K562 (cell line): ENCODE measurements around the gene KLHL22. TPM values are rescaled to one million over a fixed set of nuclear protein-coding genes. Genes with fewer than 3 reads are reported as not detected.
A peak's percentile ranks its signal among the peaks of the same experiment; 100 is the strongest.

ENCODE experiments used
- ATF1 ChIP-seq, 2 experiments: fragments of 450-650 bp in 1 of 2; IDR thresholded peaks; 2 replicates each; pipeline ENCODE4 v1.6.1; 2016; ENCODE audit warnings: missing compliant biosample characterization in 1 of 2, missing genetic modification characterization in 1 of 2
- BRD4 ChIP-seq: fragments of 200-600 bp; sonication (generic); IDR thresholded peaks from 2 replicates; pipeline ENCODE4 v1.6.1; 2017; ENCODE audit warnings: inconsistent platforms
- CCNT2 ChIP-seq: IDR thresholded peaks from 2 replicates; pipeline ENCODE4 v1.6.1; 2011; ENCODE audit warnings: borderline replicate concordance, low read depth, mild to moderate bottlenecking, moderate library complexity, mixed read lengths, low read length; ENCODE audit not compliant: insufficient read length; ENCODE audit errors: extremely low read depth
- CHD1 ChIP-seq: fragments of 200-600 bp; sonication (generic); IDR thresholded peaks from one replicate; pipeline ENCODE4 v1.6.1; 2012; ENCODE audit warnings: mild to moderate bottlenecking, moderate library complexity, low read length, inconsistent platforms
- ELF2 ChIP-seq: fragments of 250-450 bp; sonication (Bioruptor Pico); IDR thresholded peaks from 2 replicates; pipeline ENCODE4 v1.5.0; 2021; ENCODE audit warnings: mild to moderate bottlenecking
- ETV1 ChIP-seq: fragments of 450-650 bp; conservative IDR thresholded peaks from 2 replicates; pipeline ENCODE4 v1.6.1; 2016; ENCODE audit warnings: missing genetic modification characterization, control low read depth, low read depth, missing compliant biosample characterization
- EWSR1 ChIP-seq: fragments of 450-650 bp; IDR thresholded peaks from 2 replicates; pipeline ENCODE4 v1.6.1; 2018; ENCODE audit warnings: borderline replicate concordance, mild to moderate bottlenecking, low read depth, moderate library complexity; ENCODE audit not compliant: partially characterized antibody
- GABPB2 ChIP-seq: fragments of 250-450 bp; sonication (Bioruptor Pico); conservative IDR thresholded peaks from 2 replicates; pipeline ENCODE4 v1.5.1; 2021; ENCODE audit warnings: mild to moderate bottlenecking
- HSF4 ChIP-seq: fragments of 250-450 bp; sonication (Bioruptor Pico); IDR thresholded peaks from 2 replicates; pipeline ENCODE4 v2.1.2; 2022; ENCODE audit warnings: mild to moderate bottlenecking, moderate library complexity, borderline replicate concordance
- IFI16 ChIP-seq: fragments of 250-450 bp; sonication (Bioruptor Pico); IDR thresholded peaks from 2 replicates; pipeline ENCODE4 v2.1.2; 2022; ENCODE audit warnings: mild to moderate bottlenecking, inconsistent platforms
- KDM5B ChIP-seq: fragments of 200-600 bp; sonication (generic); IDR thresholded peaks from 2 replicates; pipeline ENCODE4 v1.6.1; 2012; ENCODE audit warnings: low read depth, mild to moderate bottlenecking, moderate library complexity, low read length, control low read depth, inconsistent platforms; ENCODE audit not compliant: insufficient replicate concordance
- LEF1 ChIP-seq: fragments of 450-650 bp; IDR thresholded peaks from 2 replicates; pipeline ENCODE4 v1.6.1; 2016; ENCODE audit warnings: mild to moderate bottlenecking
- MCM7 ChIP-seq, 2 experiments: fragments of 450-650 bp; IDR thresholded peaks; 2 replicates each; pipeline ENCODE4 v1.6.1; 2016 to 2018
- MLLT1 ChIP-seq, 2 experiments: fragments of 450-650 bp; IDR thresholded peaks; 2 replicates each; pipeline ENCODE4 v1.6.1; 2016
- PHB2 ChIP-seq: fragments of 450-650 bp; IDR thresholded peaks from 2 replicates; pipeline ENCODE4 v1.6.1; 2017; ENCODE audit warnings: low read depth
- POU5F1 ChIP-seq: fragments of 150-350 bp; IDR thresholded peaks from 2 replicates; pipeline ENCODE4 v1.6.1; 2014; ENCODE audit warnings: borderline replicate concordance, low read length, low read depth, mild to moderate bottlenecking; ENCODE audit not compliant: partially characterized antibody
- RBFOX2 ChIP-seq: fragments of 200-400 bp; formaldehyde crosslinking; IDR thresholded peaks from 2 replicates; pipeline ENCODE4 v1.6.1; 2017; ENCODE audit warnings: low read depth, mild to moderate bottlenecking, low read length, moderate library complexity
- SMAD4 ChIP-seq: fragments of 250-450 bp; sonication (Bioruptor Pico); conservative IDR thresholded peaks from 2 replicates; pipeline ENCODE4 v1.8.0; 2021; ENCODE audit warnings: inconsistent platforms, mild to moderate bottlenecking, moderate library complexity
- SNAPC5 ChIP-seq: fragments of 250-450 bp; sonication (Bioruptor Pico); IDR thresholded peaks from 2 replicates; pipeline ENCODE4 v1.8.0; 2021; ENCODE audit warnings: moderate library complexity, mild to moderate bottlenecking, inconsistent platforms
- SREBF2 ChIP-seq: sonication (generic); formaldehyde crosslinking; IDR thresholded peaks from 2 replicates; pipeline ENCODE4 v1.4.0; 2020; ENCODE audit warnings: mild to moderate bottlenecking, missing genetic modification reagents
- ZNF143 ChIP-seq: sonication (generic); formaldehyde crosslinking; IDR thresholded peaks from 2 replicates; pipeline ENCODE4 v1.9.0; 2022; ENCODE audit warnings: mild to moderate bottlenecking, missing genetic modification reagents
- ZNF174 ChIP-seq: fragments of 250-450 bp; sonication (Bioruptor Pico); IDR thresholded peaks from 2 replicates; pipeline ENCODE4 v1.4.0; 2020; ENCODE audit warnings: mild to moderate bottlenecking
- polyA plus RNA-seq, 8 experiments: library from polyadenylated mRNA; depleted of rRNA in 4 of 8; stranded (reverse) in 5 of 8; unstranded in 3 of 8; fragments of >200 nt; fragmentation: Nextera tagmentation in 2 of 8; fragmentation: Illumina TruSeq in 1 of 8; extraction: Ambion mirVana in 2 of 8; extraction: Trizol in 1 of 8; gene quantifications; 2 replicates each; pipeline versions ENCODE4 v1.2.1 to v1.2.3, GENCODE V29; 2011 to 2014; ENCODE audit warnings: inconsistent platforms in 1 of 8, missing spikeins in 1 of 8
- total RNA-seq, 7 experiments: library from RNA; depleted of rRNA in 6 of 7; stranded (reverse); fragments of >200 nt in 6 of 7; fragmentation: Illumina TruSeq in 2 of 7; extraction: Trizol in 2 of 7; gene quantifications; 2 replicates each; pipeline versions ENCODE4 v1.2.1 to v1.2.3, GENCODE V29; 2011 to 2021; ENCODE audit warnings: low replicate concordance in 1 of 7
- TF ChIP-seq, protein P1 (sequence below): fragments of 450-650 bp; IDR thresholded peaks from 2 replicates; pipeline ENCODE4 v1.6.1; 2016; ENCODE audit warnings: low read depth, mild to moderate bottlenecking, moderate library complexity
- TF ChIP-seq, protein P2 (sequence below), 2 experiments: fragments of 450-650 bp in 1 of 2; sonication (generic) in 1 of 2; formaldehyde crosslinking; conservative IDR thresholded peaks; 2 replicates each; pipeline versions ENCODE4 v1.4.0 to v1.8.1; 2020 to 2022; ENCODE audit warnings: mild to moderate bottlenecking in 1 of 2, missing genetic modification reagents in 1 of 2
- TF ChIP-seq, protein P3 (sequence below): fragments of 250-450 bp; sonication (Bioruptor Pico); IDR thresholded peaks from 2 replicates; pipeline ENCODE4 v1.6.1; 2021; ENCODE audit warnings: mild to moderate bottlenecking

The KLHL22 gene
- total and polyA plus RNA-seq, 9 of the 15 experiments (the other 6 are each of a cell fraction or from before 2014, with no cell fraction given): 1.3 to 25.6 (median 15.2) TPM

DNA sequence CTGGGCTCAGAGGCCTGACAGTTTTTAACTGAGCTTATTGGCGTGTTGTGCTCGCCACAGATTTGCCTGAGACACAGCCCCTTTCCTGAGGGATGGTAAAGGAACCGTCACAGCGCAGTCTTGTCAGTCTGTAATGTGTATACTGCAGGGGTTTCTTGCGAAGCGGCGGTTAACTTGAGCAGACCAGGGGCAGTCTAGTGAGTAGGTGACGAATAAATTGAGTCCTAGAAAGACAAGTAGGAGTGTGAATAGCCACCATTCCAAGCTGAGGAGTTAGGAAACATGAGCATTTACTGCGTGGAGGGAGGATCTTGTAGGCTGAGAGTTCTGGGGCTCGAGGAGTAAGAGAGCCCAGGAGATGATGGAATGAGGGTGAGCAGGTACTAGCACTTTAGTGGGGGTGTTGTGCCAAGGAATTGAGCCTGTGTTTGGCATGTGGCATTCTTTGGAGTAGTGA, 13.2 kb upstream of the KLHL22 start (continued):
- no peak for TF ChIP-seq MCM7 (IDR thresholded peaks at IDR 0.05)
- TF ChIP-seq SNAPC5: no peak
- TF ChIP-seq, protein P1, sequence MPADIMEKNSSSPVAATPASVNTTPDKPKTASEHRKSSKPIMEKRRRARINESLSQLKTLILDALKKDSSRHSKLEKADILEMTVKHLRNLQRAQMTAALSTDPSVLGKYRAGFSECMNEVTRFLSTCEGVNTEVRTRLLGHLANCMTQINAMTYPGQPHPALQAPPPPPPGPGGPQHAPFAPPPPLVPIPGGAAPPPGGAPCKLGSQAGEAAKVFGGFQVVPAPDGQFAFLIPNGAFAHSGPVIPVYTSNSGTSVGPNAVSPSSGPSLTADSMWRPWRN: no peak
- no peak for TF ChIP-seq SMAD4
- TF ChIP-seq LEF1: no peak
- no peak for TF ChIP-seq POU5F1
- 0 out of 2 replicates have a peak, but pooled peaks have one; percentile 4 for TF ChIP-seq BRD4
- no peak for TF ChIP-seq ZNF143
- TF ChIP-seq ELF2 (CRISPR knock-in tag): no peak
- TF ChIP-seq ATF1 (CRISPR knock-in tag; IDR thresholded peaks at IDR 0.05): no peak
- TF ChIP-seq ATF1 (tag; IDR thresholded peaks at IDR 0.05): no peak
- TF ChIP-seq, protein P2, sequence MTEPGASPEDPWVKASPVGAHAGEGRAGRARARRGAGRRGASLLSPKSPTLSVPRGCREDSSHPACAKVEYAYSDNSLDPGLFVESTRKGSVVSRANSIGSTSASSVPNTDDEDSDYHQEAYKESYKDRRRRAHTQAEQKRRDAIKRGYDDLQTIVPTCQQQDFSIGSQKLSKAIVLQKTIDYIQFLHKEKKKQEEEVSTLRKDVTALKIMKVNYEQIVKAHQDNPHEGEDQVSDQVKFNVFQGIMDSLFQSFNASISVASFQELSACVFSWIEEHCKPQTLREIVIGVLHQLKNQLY (CRISPR knock-in tag; conservative IDR thresholded peaks at IDR 0.05): 0 out of 4 replicates have a peak, but pooled peaks of 1 of the 2 experiments have one; percentile 60
- TF ChIP-seq KDM5B: peak; percentile 71
- no peak for TF ChIP-seq SREBF2
- TF ChIP-seq ETV1 (tag): no peak
- TF ChIP-seq CHD1: peak; percentile 87
- no peak for TF ChIP-seq CCNT2
- no peak for TF ChIP-seq HSF4 (CRISPR knock-in tag)
- no peak for TF ChIP-seq EWSR1
- TF ChIP-seq ZNF174 (CRISPR knock-in tag): no peak
- no peak for TF ChIP-seq MLLT1 (IDR thresholded peaks at IDR 0.05)
- TF ChIP-seq IFI16 (CRISPR knock-in tag): no peak
- TF ChIP-seq PHB2: no peak
- TF ChIP-seq, protein P3, sequence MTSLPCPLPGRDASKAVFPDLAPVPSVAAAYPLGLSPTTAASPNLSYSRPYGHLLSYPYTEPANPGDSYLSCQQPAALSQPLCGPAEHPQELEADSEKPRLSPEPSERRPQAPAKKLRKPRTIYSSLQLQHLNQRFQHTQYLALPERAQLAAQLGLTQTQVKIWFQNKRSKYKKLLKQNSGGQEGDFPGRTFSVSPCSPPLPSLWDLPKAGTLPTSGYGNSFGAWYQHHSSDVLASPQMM (CRISPR knock-in tag): no peak
- peak; percentile 63; the same call in 1 of the 2 replicates for TF ChIP-seq GABPB2 (CRISPR knock-in tag)
- TF ChIP-seq RBFOX2: no peak
